ENCODE data around the gene LMBR1L. TPM values are rescaled to one million over a fixed set of nuclear protein-coding genes. Genes with fewer than 3 reads are reported as not detected.

LMBR1L gene
- total RNA-seq, 1 experiment from 2014 or later: 55.1 TPM

GRCh38 chr12:49088150-49088931, 22.3 kb downstream of the LMBR1L start:
- H3K27me3 ChIP-seq (ENCODE audit: insufficient read depth, low read length): peaks cover 55% of the 10 kb centered on the region
- TF ChIP-seq CTCF (conservative IDR thresholded peaks at IDR 0.05): peak; percentile 93
- peak; percentile 90 for DNase-seq
- H3K27ac ChIP-seq (ENCODE audit: insufficient read length, low read depth, low read length): no peak overlapping the region
- H3K9me3 ChIP-seq (ENCODE audit: control insufficient read depth, low read depth, low read length): no peaks in the 10 kb centered on the region
- peak overlapping the region; percentile 33 for H3K4me2 ChIP-seq (ENCODE audit: insufficient read depth, insufficient read length, low read length)
- no peak overlapping the region for H2AK5ac ChIP-seq (ENCODE audit: insufficient read length, low read length)
- H3K4me1 ChIP-seq (ENCODE audit: insufficient read depth, low read length): no peaks in the 10 kb centered on the region
- no peak overlapping the region for H2AFZ ChIP-seq (ENCODE audit: low read length)
- no peak overlapping the region for H3K4ac ChIP-seq (ENCODE audit: low read depth, low read length)
- peaks cover 93% of the 10 kb centered on the region for H3K27me3 Mint-ChIP-seq (ENCODE audit: low read depth)
- H3K9me3 Mint-ChIP-seq: no peaks in the 10 kb centered on the region
- H2BK15ac ChIP-seq (ENCODE audit: low read depth, low read length): no peak overlapping the region
- peaks cover 8% of the 10 kb centered on the region for H4K20me1 ChIP-seq (ENCODE audit: control insufficient read depth, insufficient read depth, insufficient read length)
- H2BK5ac ChIP-seq (ENCODE audit: insufficient read length, low read length): no peak overlapping the region
- H3K36me3 Mint-ChIP-seq (ENCODE audit: insufficient read depth in 1 of 3, low read depth in 3 of 3): peaks cover 0 to 2% (median 0%) of the 10 kb centered on the region in 3 experiments; a peak in 2 of 7 replicates
- no peak overlapping the region for H2BK20ac ChIP-seq (ENCODE audit: low read depth, low read length, poor library complexity, severe bottlenecking)
- H4K5ac ChIP-seq (ENCODE audit: insufficient read length, low read depth, low read length): no peak overlapping the region
- H3K18ac ChIP-seq (ENCODE audit: insufficient read length, low read depth, low read length): no peak overlapping the region
- H3K4me1 Mint-ChIP-seq: peaks cover 23 to 45% of the 10 kb centered on the region in 2 experiments
- no peak overlapping the region for H3T11ph ChIP-seq (ENCODE audit: low read length)
- H2BK12ac ChIP-seq (ENCODE audit: insufficient read length, low read depth, low read length): no peak overlapping the region
- no peak overlapping the region for H3K56ac ChIP-seq (ENCODE audit: insufficient read length, low read depth, low read length)
- no peak overlapping the region for H2BK120ac ChIP-seq (ENCODE audit: low read depth, low read length, poor library complexity, severe bottlenecking)
- H3K23me2 ChIP-seq (ENCODE audit: insufficient read length, low read depth, low read length, poor library complexity, severe bottlenecking): peaks cover 12% of the 10 kb centered on the region
- H3K14ac ChIP-seq (ENCODE audit: insufficient read depth, low read length): no peak overlapping the region
- no peaks in the 10 kb centered on the region for H3K79me1 ChIP-seq (ENCODE audit: insufficient read depth, low read depth, low read length, poor library complexity, severe bottlenecking)
- H3K4me3 Mint-ChIP-seq: peak overlapping the region in 1 of 2 experiments; percentile 62; a peak in 3 of 5 replicates
- H3K23ac ChIP-seq (ENCODE audit: insufficient read length, low read depth, low read length): no peak overlapping the region
- no peak overlapping the region for H3K9ac ChIP-seq (ENCODE audit: extremely low read depth, insufficient read length, low read length)
- no peak overlapping the region for H3K27ac Mint-ChIP-seq
- no peaks in the 10 kb centered on the region for H3K79me2 ChIP-seq (ENCODE audit: insufficient read depth, low read length)
- WGBS (ENCODE audit: extremely low coverage, insufficient read length, low lambda C conversion rate): no CpG with 5 or more reads among the region's 18 CpGs
- no peak overlapping the region for H4K8ac ChIP-seq (replicated peaks; ENCODE audit: insufficient read length, low read depth, low read length)
- no peak overlapping the region for H4K91ac ChIP-seq (ENCODE audit: insufficient read length, low read depth, low read length)

Data from H9 (cell line).